Head of caudate nucleus (tissue), 42 donors: ENCODE data around the gene APOBEC3C.
"Not testable (repeated sequence)": the region's sequence is repeated elsewhere in the genome, so short reads cannot be mapped to it uniquely, and the experiment has no call there.

Experiments used
- DNase-seq, 42 donors: peaks; one replicate each; pipeline versions ENCODE4 v3.0.0 to v3.0.0-alpha.2; 2020 to 2021; ENCODE audit warnings: mixed read lengths in 7 of 42
- intact Hi-C: fragments of 100-400 bp; cut with DNase I; formaldehyde crosslinking; loops from one replicate; pipeline ENCODE4 v1.15.0; 2022

Gene APOBEC3C

GRCh38 chr22:38981005-38981991 is 32.8 kb upstream of the APOBEC3C start:
- DNase-seq = peak in 13 of 42 donors; percentile 11 to 50 (median 29)
- intact Hi-C loops = no loop called here

GRCh38 chr22:38981992-38982927 is 31.8 kb upstream of the APOBEC3C start, which contains the start of gene APOBEC3B:
Gene APOBEC3B (plus strand): TSS chr22:38982347. CDS start chr22:38982454, 107 bp downstream.
- peak in 40 of 42 donors; percentile 13 to 85 (median 54) for DNase-seq

GRCh38 chr22:38984224-38984623 is 29.8 kb upstream of the APOBEC3C start:
- no peak for DNase-seq
- intact Hi-C loops = no loop called here

More at GRCh38 chr22:38981992-38982927, 31.8 kb upstream of the APOBEC3C start, which contains the start of gene APOBEC3B:
- intact Hi-C loops = no loop called here

- intact Hi-C loops, DNase-seq: not testable (repeated sequence)
Observed at GRCh38 chr22:38984784-38985757, 29.0 kb upstream of the APOBEC3C start.

DNA sequence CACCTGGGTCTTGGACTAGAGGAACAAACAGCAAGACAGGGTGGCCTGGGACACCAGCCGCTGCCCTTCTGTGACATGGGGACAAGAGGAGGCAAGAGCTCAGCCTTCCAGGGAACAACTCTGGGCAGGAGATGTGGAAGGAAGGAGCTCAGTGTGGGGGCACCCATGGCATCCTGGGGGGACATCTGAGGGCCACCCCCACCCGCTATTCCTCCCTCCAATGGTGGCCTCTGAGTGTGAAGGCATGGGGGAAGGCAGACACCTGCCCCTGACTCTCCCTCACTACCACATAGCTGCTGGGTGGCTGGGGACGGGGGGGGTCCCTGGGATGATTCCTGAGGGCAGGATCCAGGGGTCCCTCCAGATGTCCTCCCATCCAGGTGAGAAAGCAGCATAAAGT is 27.4 kb upstream of the APOBEC3C start:
- intact Hi-C loops = no loop called here

GRCh38 chr22:38987171-38987895 is 26.7 kb upstream of the APOBEC3C start:
- intact Hi-C loops = no loop called here
- peak in 3 of 42 donors; percentile 17 to 31 (median 27) for DNase-seq

More for the DNA sequence above, 27.4 kb upstream of the APOBEC3C start:
- DNase-seq = no peak

GRCh38 chr22:38989466-38989865 is 24.6 kb upstream of the APOBEC3C start:
- no peak for DNase-seq
- intact Hi-C loops = no loop called here

- DNase-seq, intact Hi-C loops: not testable (repeated sequence)
Observed at GRCh38 chr22:38992871-38993371, 21.1 kb upstream of the APOBEC3C start.

DNA sequence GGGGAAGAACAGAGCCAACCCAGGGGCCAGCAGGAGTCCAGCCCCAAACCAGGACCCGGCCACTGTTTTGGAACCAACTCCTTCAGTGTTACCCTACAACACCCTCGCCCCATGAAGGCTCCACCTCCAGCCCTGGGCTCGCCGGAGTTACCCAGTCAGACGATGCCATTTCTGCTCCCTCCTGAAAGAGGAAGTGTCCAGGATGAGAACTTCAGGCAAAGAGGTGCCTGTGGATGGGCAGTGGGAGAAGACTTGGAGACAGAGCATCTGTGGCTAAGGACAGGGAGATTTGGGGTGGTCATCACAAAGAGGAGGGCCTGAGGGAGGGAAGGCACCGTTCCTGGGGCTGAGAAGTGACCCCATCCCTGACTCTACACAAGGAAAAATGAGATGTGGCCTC is 18.0 kb upstream of the APOBEC3C start:
- DNase-seq = no peak
- intact Hi-C loops = no loop called here

DNA sequence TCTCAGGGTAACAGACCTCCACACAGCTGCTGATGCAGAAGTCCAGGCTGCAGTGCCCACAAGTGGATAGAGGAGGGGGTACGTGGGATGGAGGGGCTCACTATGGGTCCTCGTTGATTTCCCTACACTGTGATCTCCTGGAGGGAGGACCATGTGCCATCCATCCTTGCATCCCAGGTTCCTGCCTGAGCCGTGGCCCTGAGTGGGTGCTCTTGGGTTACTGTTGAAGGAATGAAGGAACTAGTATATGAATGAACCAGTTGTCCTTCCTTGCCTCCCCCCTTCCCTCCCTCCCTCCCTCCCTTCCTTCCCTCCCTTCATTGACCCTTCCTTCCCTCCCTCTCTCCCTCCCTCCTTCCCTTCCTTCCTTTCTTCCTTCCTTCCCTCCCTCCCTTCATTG is 16.5 kb upstream of the APOBEC3C start:
- DNase-seq = no peak
- intact Hi-C loops = no loop called here

DNA sequence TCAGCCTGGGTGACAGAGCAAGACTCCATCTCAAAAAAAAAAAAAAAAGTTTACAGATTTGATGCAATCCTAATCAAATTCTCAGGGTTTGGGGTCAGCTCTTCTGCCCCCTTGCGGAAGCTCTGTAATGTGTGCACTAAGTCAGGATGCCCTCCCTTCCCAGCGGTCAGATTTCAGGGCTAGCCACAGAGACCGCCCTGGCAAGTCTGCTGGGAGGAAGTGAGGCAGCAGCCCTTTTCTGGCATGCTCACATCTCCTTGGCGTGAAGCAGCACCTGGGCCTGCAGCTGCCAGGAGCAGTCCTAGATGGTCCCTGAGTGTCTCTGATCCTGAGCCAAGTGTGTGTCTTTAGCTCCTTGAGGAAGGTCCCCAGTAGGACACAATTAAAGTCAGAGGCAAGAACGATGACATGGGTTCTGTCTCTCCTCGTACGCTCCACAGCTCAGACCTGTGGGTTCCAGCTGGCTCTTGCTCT is 10.9 kb upstream of the APOBEC3C start:
- intact Hi-C loops = loop anchor here (10.0 kb wide), 1 partner anchor 128 kb away; the partner anchor contains the start of gene CBX6
- peak in 41 of 42 donors; percentile 26 to 84 (median 61) for DNase-seq

GRCh38 chr22:39007177-39007576 is 6.9 kb upstream of the APOBEC3C start:
- intact Hi-C loops = loop anchor here (10.0 kb wide), 1 partner anchor 132 kb away; the partner anchor contains the start of gene CBX6
- DNase-seq = no peak

GRCh38 chr22:39008271-39008850 is 5.7 kb upstream of the APOBEC3C start:
- DNase-seq = not testable (repeated sequence)
- intact Hi-C loops = loop anchor here (10.0 kb wide), 1 partner anchor 134 kb away; the partner anchor contains the start of gene CBX6

GRCh38 chr22:39010946-39011345 is 3.1 kb upstream of the APOBEC3C start:
- DNase-seq = no peak
- intact Hi-C loops = no loop called here

GRCh38 chr22:39012533-39013511 is 1.2 kb upstream of the APOBEC3C start:
- intact Hi-C loops = no loop called here
- no peak for DNase-seq
